Measurements from ENCODE around the gene PLXNA2. TPM values are rescaled to one million over a fixed set of nuclear protein-coding genes. Genes with fewer than 3 reads are reported as not detected.
A peak's percentile ranks its signal among the peaks of the same experiment; 100 is the strongest.

Gene PLXNA2
- total and polyA plus RNA-seq, 2 of the 13 experiments (the other 11 are each of a cell fraction or from before 2014, with no cell fraction given): 1.1 to 2.1 TPM

- TF ChIP-seq, protein P1, sequence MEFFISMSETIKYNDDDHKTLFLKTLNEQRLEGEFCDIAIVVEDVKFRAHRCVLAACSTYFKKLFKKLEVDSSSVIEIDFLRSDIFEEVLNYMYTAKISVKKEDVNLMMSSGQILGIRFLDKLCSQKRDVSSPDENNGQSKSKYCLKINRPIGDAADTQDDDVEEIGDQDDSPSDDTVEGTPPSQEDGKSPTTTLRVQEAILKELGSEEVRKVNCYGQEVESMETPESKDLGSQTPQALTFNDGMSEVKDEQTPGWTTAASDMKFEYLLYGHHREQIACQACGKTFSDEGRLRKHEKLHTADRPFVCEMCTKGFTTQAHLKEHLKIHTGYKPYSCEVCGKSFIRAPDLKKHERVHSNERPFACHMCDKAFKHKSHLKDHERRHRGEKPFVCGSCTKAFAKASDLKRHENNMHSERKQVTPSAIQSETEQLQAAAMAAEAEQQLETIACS (CRISPR knock-in tag; IDR thresholded peaks at IDR 0.05): peak; percentile 58
- TF ChIP-seq TBX2 (CRISPR knock-in tag; IDR thresholded peaks at IDR 0.05; ENCODE audit: borderline replicate concordance) (no peak), SOX13 (IDR thresholded peaks at IDR 0.05) (no peak), SOX13 (CRISPR knock-in tag; conservative IDR thresholded peaks at IDR 0.05 in 1 of 2, IDR thresholded peaks at IDR 0.05 in 1 of 2) (peak in 1 of 2 experiments; percentile 27; a peak in 1 of 4 replicates), GATA4 (IDR thresholded peaks at IDR 0.05; ENCODE audit: borderline replicate concordance, low read depth) (no peak), ZFY (CRISPR knock-in tag; IDR thresholded peaks at IDR 0.05) (peak; percentile 8; the same call in 1 of the 2 replicates), PHF21A (CRISPR knock-in tag; IDR thresholded peaks at IDR 0.05) (peak; percentile 18; the same call in 1 of the 2 replicates), ZBTB43 (CRISPR knock-in tag; conservative IDR thresholded peaks at IDR 0.05) (no peak), ZNF589 (CRISPR knock-in tag; conservative IDR thresholded peaks at IDR 0.05) (no peak), ELF3 (CRISPR knock-in tag; IDR thresholded peaks at IDR 0.05) (peak; percentile 46), HNRNPLL (IDR thresholded peaks at IDR 0.05; ENCODE audit: low read depth, low read length, poor library complexity, severe bottlenecking) (peak; percentile 65), ISL2 (CRISPR knock-in tag; IDR thresholded peaks at IDR 0.05) (no peak), ZNF263 (CRISPR knock-in tag; IDR thresholded peaks at IDR 0.05) (peak; percentile 32; the same call in 1 of the 2 replicates), KMT2A (CRISPR knock-in tag; IDR thresholded peaks at IDR 0.05) (0 out of 2 replicates have a peak, but pooled peaks have one; percentile 24), GABPB1 (CRISPR knock-in tag; IDR thresholded peaks at IDR 0.05) (peak; percentile 45), HNRNPL (IDR thresholded peaks at IDR 0.05; ENCODE audit: low read depth, low read length) (0 out of 2 replicates have a peak, but pooled peaks have one; percentile 29)
- TF ChIP-seq, protein P2, sequence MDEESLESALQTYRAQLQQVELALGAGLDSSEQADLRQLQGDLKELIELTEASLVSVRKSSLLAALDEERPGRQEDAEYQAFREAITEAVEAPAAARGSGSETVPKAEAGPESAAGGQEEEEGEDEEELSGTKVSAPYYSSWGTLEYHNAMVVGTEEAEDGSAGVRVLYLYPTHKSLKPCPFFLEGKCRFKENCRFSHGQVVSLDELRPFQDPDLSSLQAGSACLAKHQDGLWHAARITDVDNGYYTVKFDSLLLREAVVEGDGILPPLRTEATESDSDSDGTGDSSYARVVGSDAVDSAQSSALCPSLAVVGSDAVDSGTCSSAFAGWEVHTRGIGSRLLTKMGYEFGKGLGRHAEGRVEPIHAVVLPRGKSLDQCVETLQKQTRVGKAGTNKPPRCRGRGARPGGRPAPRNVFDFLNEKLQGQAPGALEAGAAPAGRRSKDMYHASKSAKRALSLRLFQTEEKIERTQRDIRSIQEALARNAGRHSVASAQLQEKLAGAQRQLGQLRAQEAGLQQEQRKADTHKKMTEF (CRISPR knock-in tag; IDR thresholded peaks at IDR 0.05): 0 out of 2 replicates have a peak, but pooled peaks have one; percentile 27
- TF ChIP-seq, protein P3, sequence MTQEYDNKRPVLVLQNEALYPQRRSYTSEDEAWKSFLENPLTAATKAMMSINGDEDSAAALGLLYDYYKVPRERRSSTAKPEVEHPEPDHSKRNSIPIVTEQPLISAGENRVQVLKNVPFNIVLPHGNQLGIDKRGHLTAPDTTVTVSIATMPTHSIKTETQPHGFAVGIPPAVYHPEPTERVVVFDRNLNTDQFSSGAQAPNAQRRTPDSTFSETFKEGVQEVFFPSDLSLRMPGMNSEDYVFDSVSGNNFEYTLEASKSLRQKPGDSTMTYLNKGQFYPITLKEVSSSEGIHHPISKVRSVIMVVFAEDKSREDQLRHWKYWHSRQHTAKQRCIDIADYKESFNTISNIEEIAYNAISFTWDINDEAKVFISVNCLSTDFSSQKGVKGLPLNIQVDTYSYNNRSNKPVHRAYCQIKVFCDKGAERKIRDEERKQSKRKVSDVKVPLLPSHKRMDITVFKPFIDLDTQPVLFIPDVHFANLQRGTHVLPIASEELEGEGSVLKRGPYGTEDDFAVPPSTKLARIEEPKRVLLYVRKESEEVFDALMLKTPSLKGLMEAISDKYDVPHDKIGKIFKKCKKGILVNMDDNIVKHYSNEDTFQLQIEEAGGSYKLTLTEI (CRISPR knock-in tag; conservative IDR thresholded peaks at IDR 0.05): no peak
These were observed at the start of gene PLXNA2 (continued) for GRCh38 chr1:208243967-208244916.

All from HepG2 (cell line).